Right ventricle myocardium superior (tissue), 1 donor: ENCODE measurements around the gene DSE. TPM values are rescaled to one million over a fixed set of nuclear protein-coding genes. Genes with fewer than 3 reads are reported as not detected.

Experiments used
- ATAC-seq: fragments of 200-7000 bp; cut with Tn5 transposase; one replicate; pipeline ENCODE4 v1.9.1; 2020; ENCODE audit warnings: mild to moderate bottlenecking; ENCODE audit not compliant: poor library complexity
- DNase-seq: peaks from one replicate; pipeline ENCODE4 v3.0.0-alpha.2; 2020
- intact Hi-C: fragments of 100-400 bp; cut with DNase I; formaldehyde crosslinking; loops from one replicate; pipeline ENCODE4 v1.11.2; 2022
- total RNA-seq: library from RNA; stranded (reverse); fragmentation: NEBNext Ultra II Directional; extraction: Animal tissue kit (Norgen Biotek cat#: 25700); gene quantifications from one replicate; pipeline ENCODE4 v1.2.1, GENCODE V29; 2021
- donor health status: DM: no; HTN: yes; CAD: no; lungs with severe emphysema.

DSE gene
- total RNA-seq, 1 donor from 2014 or later = 10.2 TPM

DNA sequence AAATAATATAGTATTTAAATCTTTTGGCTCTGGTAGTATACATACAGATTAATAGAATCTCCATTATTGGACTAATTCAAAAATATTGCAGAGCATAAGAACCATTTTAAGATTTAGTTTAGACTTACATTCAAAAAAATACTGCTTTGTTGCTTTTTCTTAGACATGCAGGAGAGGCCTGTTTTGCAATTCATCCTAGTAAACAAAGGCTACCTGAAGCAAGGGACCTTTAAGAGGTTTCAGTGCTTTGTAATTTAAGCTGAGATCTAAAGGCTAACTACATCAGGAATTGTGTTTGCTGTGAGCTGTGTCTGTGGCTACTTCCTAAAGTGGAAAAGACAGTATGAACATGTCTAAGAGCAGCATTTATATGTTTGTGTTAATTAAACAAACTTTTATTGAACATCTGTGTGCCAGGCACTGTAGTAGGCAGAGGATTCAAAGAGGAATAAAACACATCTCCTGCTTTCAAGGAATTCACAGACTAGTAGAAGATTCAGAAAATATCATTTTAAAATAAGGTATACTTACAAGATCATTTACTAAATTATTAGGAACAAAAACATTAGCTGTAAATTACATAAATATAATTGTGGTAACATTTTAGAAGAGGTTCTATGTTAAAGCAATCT, 61.3 kb downstream of the DSE start:
- intact Hi-C loops = no loop called here
- DNase-seq (no peak), ATAC-seq (no peak)

DNA sequence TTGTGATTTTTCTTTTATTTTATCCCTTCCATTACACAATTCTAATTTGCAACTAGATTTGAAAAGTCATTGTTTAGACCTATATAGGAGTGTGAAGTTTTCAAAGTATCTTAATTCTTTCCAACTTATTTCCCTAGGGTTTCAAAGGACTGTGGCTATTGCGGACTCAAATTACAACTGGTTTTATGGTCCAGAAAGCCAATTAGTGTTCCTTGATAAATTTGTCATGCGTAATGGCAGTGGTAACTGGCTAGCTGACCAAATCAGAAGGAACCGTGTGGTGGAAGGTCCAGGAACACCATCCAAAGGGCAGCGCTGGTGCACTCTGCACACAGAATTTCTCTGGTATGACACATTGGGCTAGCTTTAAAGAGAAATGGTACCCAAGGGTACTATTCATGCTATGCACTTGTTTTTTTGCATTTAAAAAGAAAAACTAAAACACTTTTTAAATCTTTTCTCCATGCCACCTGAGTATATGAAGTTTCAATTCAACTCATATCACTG, 62.5 kb downstream of the DSE start:
- DNase-seq (no peak), ATAC-seq (no peak)
- intact Hi-C loops = no loop called here

DNA sequence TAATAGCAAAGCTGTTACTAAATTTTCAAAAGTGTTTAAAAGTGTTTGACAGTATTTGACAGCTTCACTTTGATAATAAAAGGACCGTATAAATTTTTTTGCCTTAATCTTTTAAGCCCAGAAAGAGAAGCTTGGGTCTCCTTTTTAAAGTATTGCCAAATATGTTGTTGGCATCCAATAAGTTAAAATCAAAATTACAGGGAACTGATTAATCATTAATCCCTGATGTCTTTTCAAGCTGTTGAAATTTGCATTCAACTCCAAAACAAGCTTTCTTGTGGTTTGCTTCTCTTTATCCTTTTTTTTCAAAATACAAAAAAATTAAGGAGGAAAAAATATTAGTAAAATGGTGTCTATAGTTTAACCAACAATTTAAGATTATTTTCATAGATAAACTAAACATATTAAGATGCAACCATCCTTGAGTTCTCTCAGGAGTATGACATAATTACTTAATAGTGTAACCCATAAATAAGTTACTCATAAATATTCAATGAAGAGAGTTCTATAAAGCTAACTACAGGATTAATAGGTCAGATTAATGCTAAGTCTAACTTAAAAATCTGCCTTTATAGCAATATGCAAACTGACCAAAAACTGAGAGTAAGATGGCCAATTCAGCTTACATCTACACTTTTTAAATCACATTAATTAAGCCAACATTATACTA, 63.4 kb downstream of the DSE start:
- ATAC-seq = no peak
- intact Hi-C loops = no loop called here
- DNase-seq = no peak

DNA sequence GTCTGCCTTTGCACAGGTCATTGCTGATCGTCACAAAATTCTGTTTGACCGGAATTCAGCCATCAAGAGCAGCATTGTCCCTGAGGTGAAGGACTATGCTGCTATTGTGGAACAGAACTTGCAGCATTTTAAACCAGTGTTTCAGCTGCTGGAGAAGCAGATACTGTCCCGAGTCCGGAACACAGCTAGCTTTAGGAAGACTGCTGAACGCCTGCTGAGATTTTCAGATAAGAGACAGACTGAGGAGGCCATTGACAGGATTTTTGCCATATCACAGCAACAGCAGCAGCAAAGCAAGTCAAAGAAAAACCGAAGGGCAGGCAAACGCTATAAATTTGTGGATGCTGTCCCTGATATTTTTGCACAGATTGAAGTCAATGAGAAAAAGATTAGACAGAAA, 65.8 kb downstream of the DSE start:
- DNase-seq (no peak), ATAC-seq (no peak)
- intact Hi-C loops = no loop called here

DNA sequence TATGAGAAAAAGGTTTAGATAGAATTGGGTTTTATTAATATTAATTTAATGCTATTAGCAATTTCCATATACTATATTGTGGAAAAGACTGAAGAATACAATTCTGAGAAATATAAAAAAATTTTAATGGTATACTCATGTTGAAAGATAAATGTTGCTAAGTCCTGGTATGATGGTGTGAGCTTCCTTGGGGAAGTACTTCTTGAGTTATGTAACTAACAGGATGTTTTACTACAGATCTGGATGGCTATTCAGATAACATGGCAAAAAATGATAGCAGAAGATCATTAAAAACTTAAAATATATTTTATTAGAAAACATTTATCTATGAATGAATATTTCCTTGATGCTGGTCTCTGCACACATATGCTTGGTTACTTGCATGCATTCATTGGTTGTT, 66.9 kb downstream of the DSE start:
- no peak for DNase-seq
- intact Hi-C loops = no loop called here
- ATAC-seq = no peak

DNA sequence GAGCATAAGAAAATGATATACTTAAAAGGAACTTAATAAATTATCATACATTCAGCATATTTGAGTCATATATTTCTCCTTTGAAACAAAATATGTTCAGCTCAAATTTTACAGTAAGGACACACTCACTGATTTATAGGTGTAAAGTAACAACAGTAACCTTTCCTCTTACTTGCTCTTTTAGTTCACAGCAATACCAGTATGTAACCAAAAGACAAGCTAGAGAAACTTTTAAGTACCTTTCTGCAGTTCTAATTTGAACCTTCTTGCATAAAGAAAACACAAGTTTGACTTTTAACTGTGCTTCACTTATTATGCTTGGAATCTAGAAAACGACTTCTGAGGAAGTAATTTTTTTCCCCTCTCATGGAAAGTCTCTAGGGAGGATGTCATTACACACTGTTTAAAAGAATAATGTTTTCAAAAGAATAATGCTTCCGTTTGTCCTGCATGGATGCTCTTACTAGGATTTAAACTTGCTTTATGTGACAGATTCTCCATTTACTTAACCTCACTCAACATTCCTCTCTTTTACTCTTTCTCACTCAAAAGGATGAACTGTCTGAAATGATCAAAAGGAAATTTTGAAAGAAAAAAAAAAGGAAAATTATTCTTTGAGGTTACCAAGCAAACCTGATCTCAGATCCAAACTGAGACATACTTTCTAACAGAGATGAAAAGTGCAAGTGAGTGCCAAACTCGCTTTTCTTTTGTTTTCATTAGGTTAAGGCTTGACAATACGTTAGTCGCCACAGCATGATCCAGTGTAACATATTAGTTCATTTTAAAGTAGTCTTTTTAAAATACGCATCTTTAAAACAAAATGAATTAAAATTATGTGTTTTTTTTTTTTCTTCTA, 68.1 kb downstream of the DSE start:
- DNase-seq = no peak
- intact Hi-C loops = no loop called here
- ATAC-seq = no peak

DNA sequence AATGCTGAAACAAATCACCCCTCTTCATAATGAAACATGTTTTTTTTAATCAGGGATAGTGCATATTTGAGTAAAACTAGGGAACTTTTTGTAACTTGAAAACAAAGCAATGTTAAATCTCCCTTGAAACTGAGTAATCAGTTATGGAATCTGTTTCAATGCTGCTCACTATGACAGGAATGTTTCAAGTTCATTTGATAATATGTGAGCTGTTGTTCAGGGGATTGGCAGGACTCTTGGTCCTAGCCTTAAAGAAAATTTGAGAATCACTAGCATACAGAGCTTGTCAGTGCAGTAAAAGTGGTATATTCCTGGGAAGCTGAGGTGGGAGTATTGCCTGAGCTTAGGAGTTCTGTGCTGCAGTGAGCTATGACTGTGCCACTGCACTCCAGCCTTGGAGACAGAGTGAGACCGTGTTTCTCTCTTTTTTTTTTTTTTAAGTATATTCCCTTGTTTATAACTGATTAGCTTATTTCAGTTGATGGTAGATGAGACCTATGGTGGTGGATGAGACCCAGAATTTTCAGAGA, 68.8 kb downstream of the DSE start:
- intact Hi-C loops = loop anchor here (10.0 kb wide), 1 partner anchor 145 kb away; no protein-coding TSS in a partner anchor
- no peak for ATAC-seq
- DNase-seq = no peak

DNA sequence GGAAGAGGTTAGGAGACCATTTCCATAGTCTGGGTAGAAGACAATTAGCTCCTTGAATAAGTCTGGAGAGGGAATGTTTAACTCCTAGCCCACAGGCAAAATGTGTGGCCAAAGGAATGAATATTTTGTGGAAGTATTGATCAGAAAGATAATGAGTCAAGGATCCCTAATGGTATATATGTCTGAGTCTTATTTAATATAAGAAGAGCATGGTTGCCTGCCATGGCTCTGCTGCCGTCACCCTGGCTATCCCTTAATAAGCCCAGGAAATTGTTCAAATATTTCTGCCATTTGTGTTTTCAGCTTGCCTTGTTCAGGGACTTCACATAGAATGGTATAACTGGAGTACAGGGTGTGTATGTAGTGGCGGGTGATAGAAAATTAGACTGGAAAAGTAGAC, 72.4 kb downstream of the DSE start:
- DNase-seq = no peak
- intact Hi-C loops = loop anchor here (10.0 kb wide), 1 partner anchor 148 kb away; no protein-coding TSS in a partner anchor
- ATAC-seq = no peak

- ATAC-seq (peak; percentile 78), DNase-seq (no peak)
- intact Hi-C loops = loop anchor here (10.0 kb wide), 1 partner anchor 149 kb away; no protein-coding TSS in a partner anchor
Measured at GRCh38 chr6:116444092-116444491, 73.3 kb downstream of the DSE start.

GRCh38 chr6:116444575-116444974, 73.8 kb downstream of the DSE start:
- DNase-seq (no peak), ATAC-seq (no peak)
- intact Hi-C loops = loop anchor here (10.0 kb wide), 1 partner anchor 150 kb away; no protein-coding TSS in a partner anchor

DNA sequence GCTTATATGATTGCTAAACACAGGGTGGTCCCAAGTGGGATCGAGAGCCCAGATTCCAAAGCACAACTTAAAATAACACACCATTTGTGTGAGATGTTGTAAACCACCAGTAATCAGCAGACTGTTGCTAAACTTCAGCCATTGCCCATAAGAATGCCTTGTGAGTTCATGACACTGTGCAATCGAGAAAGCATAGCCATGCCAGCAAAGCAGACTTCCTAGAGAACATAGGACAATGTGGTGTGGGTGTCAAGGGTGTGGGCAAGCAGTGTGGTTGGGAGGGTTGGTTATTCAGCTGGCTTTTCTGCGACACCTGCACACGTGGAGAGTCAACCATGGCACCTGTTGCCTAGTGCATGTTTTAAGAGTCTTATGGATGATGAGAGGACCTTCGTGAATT, 74.4 kb downstream of the DSE start:
- ATAC-seq = no peak
- DNase-seq = no peak
- intact Hi-C loops = loop anchor here (5.0 to 10.0 kb wide), 2 partner anchors 92 to 150 kb away; no protein-coding TSS in a partner anchor

DNA sequence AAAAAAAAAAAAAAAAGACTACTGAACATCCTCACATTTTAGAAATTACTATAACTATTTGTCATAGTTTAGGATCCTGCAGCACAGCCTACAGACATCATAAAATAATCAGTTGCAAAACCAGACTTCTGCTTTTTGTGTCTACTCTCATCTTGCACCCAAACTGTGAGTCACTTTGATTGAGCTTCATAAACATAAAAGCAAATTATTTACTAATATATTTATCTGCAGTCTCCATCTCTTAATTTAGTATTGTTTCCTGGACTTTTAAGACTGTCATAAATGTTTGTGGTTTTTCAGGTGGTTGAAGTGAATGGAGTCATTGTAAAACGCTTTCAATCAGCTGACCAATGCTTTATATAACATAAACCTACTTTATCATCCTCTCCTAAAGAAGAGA, 75.7 kb downstream of the DSE start:
- intact Hi-C loops = loop anchor here (5.0 to 10.0 kb wide), 2 partner anchors 91 to 152 kb away; no protein-coding TSS in a partner anchor
- no peak for ATAC-seq
- no peak for DNase-seq

DNA sequence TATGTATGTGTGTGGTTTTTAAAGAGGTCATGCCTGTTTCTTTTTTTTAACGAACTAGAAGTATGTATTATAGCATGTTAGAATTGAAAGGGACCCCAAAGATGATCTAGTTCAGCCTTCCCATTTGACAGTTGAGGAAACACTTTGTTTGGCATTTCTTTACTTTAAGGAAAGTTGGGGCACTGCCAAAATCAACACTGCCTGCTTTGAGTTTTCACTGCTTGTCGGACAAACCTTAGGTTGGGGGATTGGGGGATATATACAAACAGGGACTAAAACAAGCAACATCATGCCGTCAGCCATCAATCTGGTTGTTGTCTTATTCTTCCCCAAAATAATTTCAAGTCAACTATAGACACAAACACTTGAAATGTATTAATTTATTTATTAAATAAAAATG, 76.3 kb downstream of the DSE start:
- ATAC-seq (no peak), DNase-seq (no peak)
- intact Hi-C loops = loop anchor here (5.0 to 10.0 kb wide), 2 partner anchors 90 to 152 kb away; no protein-coding TSS in a partner anchor

DNA sequence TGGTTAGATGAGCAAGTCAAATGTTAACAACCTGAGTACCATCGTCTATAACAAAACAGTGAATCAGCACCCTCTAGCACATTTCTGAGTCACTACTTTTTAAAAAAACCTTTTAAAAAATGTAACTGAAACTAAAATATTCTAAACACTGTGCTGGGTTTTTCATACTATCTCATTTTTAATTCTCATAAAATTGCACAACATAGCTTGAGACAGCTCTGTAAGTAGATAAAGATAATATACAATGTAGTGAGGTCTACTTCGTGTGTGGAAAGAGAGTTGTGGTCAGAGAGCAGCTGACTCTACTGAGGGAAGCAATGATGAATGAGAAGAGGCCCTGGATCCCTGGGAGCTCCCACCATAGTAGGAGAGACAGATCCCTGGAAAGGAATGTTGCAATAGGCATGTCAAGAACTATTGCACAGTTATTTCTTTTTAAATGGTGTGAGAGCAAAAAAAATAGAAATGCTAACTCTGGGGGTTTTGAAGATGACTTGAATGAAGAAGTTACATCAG, 76.8 kb downstream of the DSE start:
- ATAC-seq (peak; percentile 51), DNase-seq (no peak)
- intact Hi-C loops = loop anchor here (5.0 to 10.0 kb wide), 2 partner anchors 90 to 153 kb away; no protein-coding TSS in a partner anchor

GRCh38 chr6:116449565-116449964, 78.8 kb downstream of the DSE start:
- ATAC-seq (no peak), DNase-seq (no peak)
- intact Hi-C loops = loop anchor here (5.0 to 10.0 kb wide), 2 partner anchors 88 to 155 kb away; no protein-coding TSS in a partner anchor

DNA sequence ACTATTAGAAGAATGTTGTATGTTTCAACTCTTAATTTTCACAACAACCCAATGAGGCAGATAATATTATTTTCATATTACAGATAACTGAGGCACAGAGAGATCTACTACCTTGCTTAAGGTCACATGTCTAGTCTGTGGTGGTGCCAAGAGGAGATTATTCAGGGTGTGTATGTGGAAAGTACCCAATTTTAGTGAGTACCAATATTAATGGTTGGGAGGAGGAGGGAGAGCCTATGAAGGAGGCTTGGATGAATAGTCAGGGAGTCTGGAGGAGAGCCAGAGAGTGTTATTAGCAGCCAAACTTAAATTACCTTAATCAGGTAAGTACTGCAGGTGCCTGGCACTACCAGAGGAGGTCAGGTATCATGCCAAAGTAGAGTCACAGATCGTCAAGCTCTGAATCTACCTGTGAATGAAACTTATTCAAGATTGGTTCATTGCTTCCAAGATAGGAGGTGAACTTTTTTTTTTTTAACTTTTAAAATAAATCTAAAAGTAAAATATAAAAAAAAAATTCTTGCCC, 79.5 kb downstream of the DSE start:
- intact Hi-C loops = no loop called here
- DNase-seq = no peak
- ATAC-seq = no peak

DNA sequence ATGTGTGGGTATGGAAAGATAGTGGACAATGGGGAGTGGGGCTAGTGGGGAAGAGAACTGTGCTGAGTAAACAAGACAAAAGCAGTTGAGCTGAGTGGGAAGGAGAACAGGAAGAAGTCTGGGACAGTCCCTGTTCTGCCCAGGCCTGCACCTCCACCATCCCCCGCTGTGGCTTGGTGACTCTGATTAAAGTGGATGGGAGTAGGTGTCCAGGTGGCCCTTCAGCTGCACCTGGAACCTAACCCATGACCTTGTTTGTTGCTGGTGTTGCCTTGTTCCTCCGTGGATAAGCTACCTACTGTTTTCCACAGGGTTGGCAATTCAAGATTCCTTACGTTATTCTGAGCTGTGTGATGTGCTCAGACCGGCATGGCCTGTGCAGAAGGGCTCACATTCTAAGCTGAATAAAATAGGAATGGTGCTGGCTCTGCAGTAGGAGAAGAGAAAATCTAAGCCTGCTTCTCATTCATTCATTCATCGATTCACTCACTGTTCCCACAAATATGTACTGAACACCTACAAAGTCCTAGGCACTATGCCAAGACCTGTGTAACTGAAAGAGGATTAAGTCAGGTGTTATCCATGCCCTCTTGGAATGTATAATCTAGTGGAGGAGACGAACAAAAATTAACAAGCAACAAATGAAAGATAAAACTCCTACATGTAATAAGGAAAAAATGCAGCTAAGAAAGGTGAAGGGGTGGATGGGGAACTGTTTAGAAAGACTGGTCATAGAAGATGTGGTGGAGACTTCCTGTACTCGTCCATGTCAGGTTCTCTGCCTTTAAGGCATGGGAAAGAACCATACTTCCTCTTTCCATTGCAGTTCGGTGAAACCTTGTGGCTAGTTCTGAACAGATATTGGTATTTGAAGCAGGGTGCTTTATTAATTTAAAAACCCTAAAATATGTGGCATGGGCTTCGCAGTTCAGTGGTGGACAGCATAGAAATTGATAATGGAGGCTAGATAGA, 80.3 kb downstream of the DSE start:
- DNase-seq (no peak), ATAC-seq (peak; percentile 64)
- intact Hi-C loops = no loop called here
